Fibroblast of lung (primary cell): ENCODE data around the gene DDX27.
"Not testable (repeated sequence)": the region's sequence is repeated elsewhere in the genome, so short reads cannot be mapped to it uniquely, and the experiment has no call there.

Experiments used
- EZH2 ChIP-seq: IDR thresholded peaks from 2 replicates; pipeline ENCODE4 v1.5.1; 2012; ENCODE audit warnings: low read length, control low read depth, mild to moderate bottlenecking; ENCODE audit errors: missing control alignments
- TF ChIP-seq, protein P1 (sequence below), 2 donors: IDR thresholded peaks in 1 of 2; conservative IDR thresholded peaks in 1 of 2; 1 replicate in 1 of 2; 2 replicates in 1 of 2; pipeline ENCODE4 v1.5.1; 2011 to 2012; ENCODE audit warnings: low read length in 2 of 2, control low read depth in 1 of 2, inconsistent platforms in 1 of 2, low read depth in 1 of 2, mild to moderate bottlenecking in 1 of 2

DNA sequence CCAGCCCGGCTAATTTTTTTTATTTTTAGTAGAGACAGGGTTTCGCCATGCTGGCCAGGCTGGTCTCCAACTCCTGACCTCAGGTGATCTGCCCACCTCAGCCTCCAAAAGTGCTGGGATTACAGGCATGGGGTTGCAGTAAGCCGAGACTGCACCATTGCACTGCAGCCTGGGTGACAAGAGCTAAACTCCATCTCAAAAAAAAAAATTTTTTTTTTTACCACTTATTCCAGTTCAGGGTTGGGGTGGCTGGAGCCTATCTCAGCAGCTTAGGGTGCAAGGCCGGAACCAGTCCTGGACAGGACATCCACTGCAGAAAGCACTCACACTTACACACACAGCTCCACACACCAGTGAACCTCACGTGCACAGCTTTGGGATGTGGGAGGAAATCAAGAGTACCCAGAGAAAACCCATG lies 35.1 kb upstream of the DDX27 start:
- TF ChIP-seq, protein P1, sequence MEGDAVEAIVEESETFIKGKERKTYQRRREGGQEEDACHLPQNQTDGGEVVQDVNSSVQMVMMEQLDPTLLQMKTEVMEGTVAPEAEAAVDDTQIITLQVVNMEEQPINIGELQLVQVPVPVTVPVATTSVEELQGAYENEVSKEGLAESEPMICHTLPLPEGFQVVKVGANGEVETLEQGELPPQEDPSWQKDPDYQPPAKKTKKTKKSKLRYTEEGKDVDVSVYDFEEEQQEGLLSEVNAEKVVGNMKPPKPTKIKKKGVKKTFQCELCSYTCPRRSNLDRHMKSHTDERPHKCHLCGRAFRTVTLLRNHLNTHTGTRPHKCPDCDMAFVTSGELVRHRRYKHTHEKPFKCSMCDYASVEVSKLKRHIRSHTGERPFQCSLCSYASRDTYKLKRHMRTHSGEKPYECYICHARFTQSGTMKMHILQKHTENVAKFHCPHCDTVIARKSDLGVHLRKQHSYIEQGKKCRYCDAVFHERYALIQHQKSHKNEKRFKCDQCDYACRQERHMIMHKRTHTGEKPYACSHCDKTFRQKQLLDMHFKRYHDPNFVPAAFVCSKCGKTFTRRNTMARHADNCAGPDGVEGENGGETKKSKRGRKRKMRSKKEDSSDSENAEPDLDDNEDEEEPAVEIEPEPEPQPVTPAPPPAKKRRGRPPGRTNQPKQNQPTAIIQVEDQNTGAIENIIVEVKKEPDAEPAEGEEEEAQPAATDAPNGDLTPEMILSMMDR (conservative IDR thresholded peaks at IDR 0.05 in 1 of 2, IDR thresholded peaks at IDR 0.05 in 1 of 2; ENCODE audit: low read depth in 1 of 2, low read length in 2 of 2) = not testable (repeated sequence)
- not testable (repeated sequence) for TF ChIP-seq EZH2
